Prostate gland (tissue), 2 donors: ENCODE measurements around the gene ANGPTL7.

Experiments
- POLR2A ChIP-seq: fragments of 450-650 bp; IDR thresholded peaks from one replicate; pipeline ENCODE4 v1.6.1; 2016; ENCODE audit warnings: antibody characterized with exemption, mild to moderate bottlenecking
- POLR2AphosphoS5 ChIP-seq: sonication (generic); formaldehyde crosslinking; IDR thresholded peaks from one replicate; pipeline ENCODE4 v1.6.1; 2017; ENCODE audit warnings: antibody characterized with exemption
- TF ChIP-seq, protein P1 (sequence below), 4 experiments: fragments of 200-600 bp in 2 of 4; fragments of 450-650 bp in 2 of 4; sonication (generic) in 2 of 4; IDR thresholded peaks; 1 replicate in 3 of 4; 2 replicates in 1 of 4; pipeline ENCODE4 v1.5.1; 2016 to 2019; ENCODE audit warnings: antibody characterized with exemption in 4 of 4, mild to moderate bottlenecking in 2 of 4, moderate library complexity in 2 of 4

DNA sequence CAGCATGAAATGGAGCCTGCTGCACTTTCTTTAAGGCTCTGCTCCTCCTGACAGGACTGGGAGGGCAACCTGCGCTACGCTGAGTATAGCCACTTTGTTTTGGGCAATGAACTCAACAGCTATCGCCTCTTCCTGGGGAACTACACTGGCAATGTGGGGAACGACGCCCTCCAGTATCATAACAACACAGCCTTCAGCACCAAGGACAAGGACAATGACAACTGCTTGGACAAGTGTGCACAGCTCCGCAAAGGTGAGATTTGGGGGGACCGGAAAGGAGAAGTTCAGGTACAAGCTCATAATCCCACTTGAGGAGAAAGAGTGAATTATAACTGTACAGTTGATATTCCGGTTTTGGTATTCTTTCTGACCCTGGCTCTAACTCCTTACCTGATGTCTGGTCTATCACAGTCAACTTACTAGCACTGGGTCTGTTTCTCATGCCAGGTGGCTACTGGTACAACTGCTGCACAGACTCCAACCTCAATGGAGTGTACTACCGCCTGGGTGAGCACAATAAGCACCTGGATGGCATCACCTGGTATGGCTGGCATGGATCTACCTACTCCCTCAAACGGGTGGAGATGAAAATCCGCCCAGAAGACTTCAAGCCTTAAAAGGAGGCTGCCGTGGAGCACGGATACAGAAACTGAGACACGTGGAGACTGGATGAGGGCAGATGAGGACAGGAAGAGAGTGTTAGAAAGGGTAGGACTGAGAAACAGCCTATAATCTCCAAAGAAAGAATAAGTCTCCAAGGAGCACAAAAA is 5.4 kb downstream of the ANGPTL7 start:
- TF ChIP-seq POLR2A (no peak), POLR2AphosphoS5 (no peak)
- TF ChIP-seq, protein P1, sequence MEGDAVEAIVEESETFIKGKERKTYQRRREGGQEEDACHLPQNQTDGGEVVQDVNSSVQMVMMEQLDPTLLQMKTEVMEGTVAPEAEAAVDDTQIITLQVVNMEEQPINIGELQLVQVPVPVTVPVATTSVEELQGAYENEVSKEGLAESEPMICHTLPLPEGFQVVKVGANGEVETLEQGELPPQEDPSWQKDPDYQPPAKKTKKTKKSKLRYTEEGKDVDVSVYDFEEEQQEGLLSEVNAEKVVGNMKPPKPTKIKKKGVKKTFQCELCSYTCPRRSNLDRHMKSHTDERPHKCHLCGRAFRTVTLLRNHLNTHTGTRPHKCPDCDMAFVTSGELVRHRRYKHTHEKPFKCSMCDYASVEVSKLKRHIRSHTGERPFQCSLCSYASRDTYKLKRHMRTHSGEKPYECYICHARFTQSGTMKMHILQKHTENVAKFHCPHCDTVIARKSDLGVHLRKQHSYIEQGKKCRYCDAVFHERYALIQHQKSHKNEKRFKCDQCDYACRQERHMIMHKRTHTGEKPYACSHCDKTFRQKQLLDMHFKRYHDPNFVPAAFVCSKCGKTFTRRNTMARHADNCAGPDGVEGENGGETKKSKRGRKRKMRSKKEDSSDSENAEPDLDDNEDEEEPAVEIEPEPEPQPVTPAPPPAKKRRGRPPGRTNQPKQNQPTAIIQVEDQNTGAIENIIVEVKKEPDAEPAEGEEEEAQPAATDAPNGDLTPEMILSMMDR (IDR thresholded peaks at IDR 0.05) = no peak
